Measurements from ENCODE around the gene RIIAD1.
"Not testable (repeated sequence)": the region's sequence is repeated elsewhere in the genome, so short reads cannot be mapped to it uniquely, and the experiment has no call there.

The RIIAD1 gene

GRCh38 chr1:151680826-151681225 is 40.5 kb upstream of the RIIAD1 start:
- no peaks in the 10 kb centered on the region for H3K79me2 ChIP-seq (ENCODE audit: insufficient read depth, low read length)
- H3F3A ChIP-seq (ENCODE audit: insufficient read depth, low read length), result no peaks in the 10 kb centered on the region
- H3K9ac ChIP-seq (ENCODE audit: low read length), result no peak overlapping the region
- no peak overlapping the region for H3K27ac ChIP-seq (ENCODE audit: low read depth, low read length, poor library complexity, severe bottlenecking)
- no peaks in the 10 kb centered on the region for H4K20me1 ChIP-seq (ENCODE audit: insufficient read depth, low read length)
- H3K9me2 ChIP-seq (ENCODE audit: low read depth, low read length), result no peaks in the 10 kb centered on the region
- no peaks in the 10 kb centered on the region for H3K27me3 ChIP-seq (ENCODE audit: insufficient read depth, low read length)
- H3K4me2 ChIP-seq (ENCODE audit: low read length), result no peak overlapping the region
- no peaks in the 10 kb centered on the region for H3K9me3 ChIP-seq (ENCODE audit: low read length)
- no peak for TF ChIP-seq EZH2 (IDR thresholded peaks at IDR 0.05; ENCODE audit: borderline replicate concordance, low read length)
- no peak for TF ChIP-seq CTCF (IDR thresholded peaks at IDR 0.05; ENCODE audit: low read length)
- H3K4me3 ChIP-seq (ENCODE audit: low read depth, low read length, poor library complexity, severe bottlenecking), result no peak overlapping the region
- no peaks in the 10 kb centered on the region for H3K4me1 ChIP-seq (ENCODE audit: insufficient read depth, low read length, severe bottlenecking)
- no peak overlapping the region for H2AFZ ChIP-seq (ENCODE audit: low read length)
- peaks cover 15% of the 10 kb centered on the region for H3K36me3 ChIP-seq (ENCODE audit: insufficient read depth, low read length)

- TF ChIP-seq EZH2 (IDR thresholded peaks at IDR 0.05; ENCODE audit: borderline replicate concordance, low read length) (no peak), CTCF (IDR thresholded peaks at IDR 0.05; ENCODE audit: low read length) (no peak)
- no peak overlapping the region for H3K4me2 ChIP-seq (ENCODE audit: low read length)
- no peaks in the 10 kb centered on the region for H3K9me3 ChIP-seq (ENCODE audit: low read length)
- H4K20me1 ChIP-seq (ENCODE audit: insufficient read depth, low read length), result no peaks in the 10 kb centered on the region
- no peaks in the 10 kb centered on the region for H3K79me2 ChIP-seq (ENCODE audit: insufficient read depth, low read length)
- H3K36me3 ChIP-seq (ENCODE audit: insufficient read depth, low read length), result peaks cover 15% of the 10 kb centered on the region
- H3K4me3 ChIP-seq (ENCODE audit: low read depth, low read length, poor library complexity, severe bottlenecking), result no peak overlapping the region
- no peak overlapping the region for H2AFZ ChIP-seq (ENCODE audit: low read length)
- no peaks in the 10 kb centered on the region for H3F3A ChIP-seq (ENCODE audit: insufficient read depth, low read length)
- no peaks in the 10 kb centered on the region for H3K9me2 ChIP-seq (ENCODE audit: low read depth, low read length)
- H3K9ac ChIP-seq (ENCODE audit: low read length), result no peak overlapping the region
- no peaks in the 10 kb centered on the region for H3K27me3 ChIP-seq (ENCODE audit: insufficient read depth, low read length)
- no peaks in the 10 kb centered on the region for H3K4me1 ChIP-seq (ENCODE audit: insufficient read depth, low read length, severe bottlenecking)
- no peak overlapping the region for H3K27ac ChIP-seq (ENCODE audit: low read depth, low read length, poor library complexity, severe bottlenecking)
Measured at GRCh38 chr1:151681923-151682322, 39.4 kb upstream of the RIIAD1 start.

- H3K9me2 ChIP-seq (ENCODE audit: low read depth, low read length), result not testable (repeated sequence)
Measured at GRCh38 chr1:151682901-151683300, 38.4 kb upstream of the RIIAD1 start.

GRCh38 chr1:151684128-151684527 is 37.2 kb upstream of the RIIAD1 start:
- TF ChIP-seq CTCF (IDR thresholded peaks at IDR 0.05; ENCODE audit: low read length) (no peak), EZH2 (IDR thresholded peaks at IDR 0.05; ENCODE audit: borderline replicate concordance, low read length) (no peak)
- Histone ChIP-seq H3K27ac (ENCODE audit: low read depth, low read length, poor library complexity, severe bottlenecking) (no peak overlapping the region), H3K9me3 (ENCODE audit: low read length) (no peaks in the 10 kb centered on the region), H3K9me2 (ENCODE audit: low read depth, low read length) (no peaks in the 10 kb centered on the region), H3K9ac (ENCODE audit: low read length) (no peak overlapping the region), H3F3A (ENCODE audit: insufficient read depth, low read length) (no peaks in the 10 kb centered on the region), H3K4me3 (ENCODE audit: low read depth, low read length, poor library complexity, severe bottlenecking) (no peak overlapping the region), H4K20me1 (ENCODE audit: insufficient read depth, low read length) (no peaks in the 10 kb centered on the region), H3K27me3 (ENCODE audit: insufficient read depth, low read length) (no peaks in the 10 kb centered on the region), H3K4me2 (ENCODE audit: low read length) (no peak overlapping the region), H3K4me1 (ENCODE audit: insufficient read depth, low read length, severe bottlenecking) (no peaks in the 10 kb centered on the region), H2AFZ (ENCODE audit: low read length) (no peak overlapping the region), H3K36me3 (ENCODE audit: insufficient read depth, low read length) (peaks cover 15% of the 10 kb centered on the region), H3K79me2 (ENCODE audit: insufficient read depth, low read length) (no peaks in the 10 kb centered on the region)

More at GRCh38 chr1:151682901-151683300, 38.4 kb upstream of the RIIAD1 start:
- not testable (repeated sequence) for H3K79me2 ChIP-seq (ENCODE audit: insufficient read depth, low read length); H2AFZ ChIP-seq (ENCODE audit: low read length); H4K20me1 ChIP-seq (ENCODE audit: insufficient read depth, low read length); H3F3A ChIP-seq (ENCODE audit: insufficient read depth, low read length); H3K4me3 ChIP-seq (ENCODE audit: low read depth, low read length, poor library complexity, severe bottlenecking); H3K27ac ChIP-seq (ENCODE audit: low read depth, low read length, poor library complexity, severe bottlenecking); H3K4me2 ChIP-seq (ENCODE audit: low read length); H3K9ac ChIP-seq (ENCODE audit: low read length); H3K9me3 ChIP-seq (ENCODE audit: low read length); H3K27me3 ChIP-seq (ENCODE audit: insufficient read depth, low read length); H3K4me1 ChIP-seq (ENCODE audit: insufficient read depth, low read length, severe bottlenecking)
- peaks cover 15% of the 10 kb centered on the region for H3K36me3 ChIP-seq (ENCODE audit: insufficient read depth, low read length)
